GM19324 (cell line): Measurements from ENCODE around the gene KRTAP5-8.
"Not testable (repeated sequence)": the region's sequence is repeated elsewhere in the genome, so short reads cannot be mapped to it uniquely, and the experiment has no call there.

Experiments used
- ATAC-seq: cut with Tn5 transposase; IDR thresholded peaks from one replicate; pipeline ENCODE4 v1.9.1; 2021; ENCODE audit warnings: mild to moderate bottlenecking, moderate library complexity; ENCODE audit not compliant: unreplicated experiment, low FRiP score

KRTAP5-8 gene

GRCh38 chr11:71537977-71538665 lies at the start of gene KRTAP5-8:
Gene KRTAP5-8 (plus strand): TSS chr11:71538025. CDS start chr11:71538056, 31 bp downstream.
- ATAC-seq: not testable (repeated sequence)

GRCh38 chr11:71488681-71489270 lies 49.0 kb upstream of the KRTAP5-8 start:
- ATAC-seq: no peak

- no peak for ATAC-seq
Observed at GRCh38 chr11:71489311-71490043, 48.3 kb upstream of the KRTAP5-8 start.

- ATAC-seq: no peak
Observed at GRCh38 chr11:71490044-71490730, 47.6 kb upstream of the KRTAP5-8 start.

GRCh38 chr11:71490731-71491390 lies 47.0 kb upstream of the KRTAP5-8 start:
- no peak for ATAC-seq

GRCh38 chr11:71491531-71491930 lies 46.3 kb upstream of the KRTAP5-8 start:
- no peak for ATAC-seq

GRCh38 chr11:71491940-71492339 lies 45.9 kb upstream of the KRTAP5-8 start:
- ATAC-seq: no peak

GRCh38 chr11:71495286-71496230 lies 42.3 kb upstream of the KRTAP5-8 start:
- ATAC-seq: no peak

GRCh38 chr11:71496421-71496820 lies 41.4 kb upstream of the KRTAP5-8 start:
- no peak for ATAC-seq

GRCh38 chr11:71498091-71498490 lies 39.7 kb upstream of the KRTAP5-8 start:
- no peak for ATAC-seq

GRCh38 chr11:71499125-71499524 lies 38.7 kb upstream of the KRTAP5-8 start:
- ATAC-seq: no peak

GRCh38 chr11:71499546-71499945 lies 38.3 kb upstream of the KRTAP5-8 start:
- ATAC-seq: no peak

GRCh38 chr11:71500601-71501021 lies 37.2 kb upstream of the KRTAP5-8 start:
- ATAC-seq: no peak

- no peak for ATAC-seq
Observed at GRCh38 chr11:71501071-71501985, 36.5 kb upstream of the KRTAP5-8 start.

GRCh38 chr11:71502026-71502425 lies 35.8 kb upstream of the KRTAP5-8 start:
- no peak for ATAC-seq

- no peak for ATAC-seq
Observed at GRCh38 chr11:71502871-71503435, 34.9 kb upstream of the KRTAP5-8 start.

GRCh38 chr11:71504531-71504930 lies 33.3 kb upstream of the KRTAP5-8 start:
- ATAC-seq: no peak

- ATAC-seq: no peak
Observed at GRCh38 chr11:71505001-71505400, 32.8 kb upstream of the KRTAP5-8 start.
